IPS-18c (cell line): Measurements from ENCODE around the gene OR1S2.
"Not testable (repeated sequence)": the region's sequence is repeated elsewhere in the genome, so short reads cannot be mapped to it uniquely, and the experiment has no call there.

ENCODE experiments used
- H3K4me3 ChIP-seq: 2 replicates; pipeline ENCODE4 v1.7.0; 2013; ENCODE audit warnings: low read depth, mild to moderate bottlenecking, low read length, moderate library complexity; ENCODE audit not compliant: insufficient read depth
- H3K9me3 ChIP-seq: one replicate; pipeline ENCODE4 v1.6.1; 2013; ENCODE audit warnings: mild to moderate bottlenecking, low read length, moderate library complexity; ENCODE audit not compliant: control insufficient read depth, insufficient read depth

Gene OR1S2

GRCh38 chr11:58204042-58204441, at the start of gene OR1S2:
Gene OR1S2, minus strand, starts transcription at chr11:58204142. Its CDS starts 0 bp downstream, at chr11:58204142.
- H3K9me3 ChIP-seq: no peaks in the 10 kb centered on the region
- H3K4me3 ChIP-seq: no peak within 1 kb of the TSS

- H3K9me3 ChIP-seq: no peaks in the 10 kb centered on the region
- H3K4me3 ChIP-seq: no peak overlapping the region
Measured at GRCh38 chr11:58243954-58244353, 40.0 kb upstream of the OR1S2 start.

DNA sequence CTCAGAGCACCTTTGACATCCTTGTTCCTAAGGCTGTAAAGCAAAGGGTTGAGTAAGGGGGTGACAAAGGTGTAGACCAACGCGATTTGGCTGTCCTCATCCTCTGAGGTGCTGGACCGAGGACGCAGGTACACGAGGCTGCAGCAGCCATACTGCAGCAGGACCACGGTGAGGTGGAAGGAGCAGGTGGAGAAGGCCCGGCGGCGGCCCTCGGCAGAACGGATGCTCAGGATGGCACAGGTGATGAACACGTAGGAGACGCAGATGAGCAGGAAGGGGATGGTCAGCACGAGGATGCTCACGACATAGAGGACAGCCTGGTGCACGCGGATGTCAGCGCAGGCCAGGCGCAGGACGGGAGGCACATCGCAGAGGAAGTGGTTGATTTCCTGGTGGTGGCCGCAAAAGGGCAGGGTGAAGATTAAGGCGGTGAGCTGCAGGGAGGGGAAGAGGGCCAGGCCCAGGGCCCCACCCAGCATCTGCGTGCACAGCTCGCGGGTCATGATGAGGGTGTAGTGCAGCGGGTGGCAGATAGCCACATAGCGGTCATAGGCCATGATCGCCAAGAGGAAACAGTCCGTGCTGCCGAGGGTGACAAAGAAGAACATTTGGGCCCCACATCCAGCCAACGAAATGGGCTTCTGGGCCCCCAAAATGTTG, 24.1 kb upstream of the OR1S2 start:
- H3K9me3 ChIP-seq: no peaks in the 10 kb centered on the region
- no peak overlapping the region for H3K4me3 ChIP-seq

GRCh38 chr11:58222721-58223120, 18.8 kb upstream of the OR1S2 start:
- no peaks in the 10 kb centered on the region for H3K9me3 ChIP-seq
- H3K4me3 ChIP-seq: no peak overlapping the region

DNA sequence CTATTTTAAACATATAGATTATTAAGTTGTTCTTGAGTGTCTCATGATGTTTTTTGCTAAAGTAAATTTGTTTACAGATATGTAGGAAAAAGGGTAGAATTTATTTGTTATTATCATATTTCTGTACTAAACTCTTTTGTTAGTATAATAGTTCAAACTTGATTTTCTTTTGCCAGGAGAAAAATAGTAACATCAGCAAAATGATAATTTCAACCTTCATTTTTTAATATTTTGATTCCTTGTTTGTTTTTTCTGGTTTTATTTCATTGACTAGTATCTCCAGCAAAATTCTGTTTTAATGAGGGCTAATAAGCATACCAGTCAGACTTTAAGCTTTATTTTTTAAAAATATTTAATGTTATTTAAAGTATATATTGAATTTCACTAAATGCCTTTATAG, 12.5 kb upstream of the OR1S2 start:
- Histone ChIP-seq H3K4me3 (no peak overlapping the region), H3K9me3 (no peaks in the 10 kb centered on the region)

GRCh38 chr11:58212420-58212819, 8.5 kb upstream of the OR1S2 start, which contains the start of gene OR1S1:
Gene OR1S1, plus strand, starts transcription at chr11:58212720.
- H3K9me3 ChIP-seq, H3K4me3 ChIP-seq: not testable (repeated sequence)

GRCh38 chr11:58199271-58199670, 4.7 kb downstream of the OR1S2 start:
- H3K9me3 ChIP-seq: no peaks in the 10 kb centered on the region
- no peak overlapping the region for H3K4me3 ChIP-seq

GRCh38 chr11:58195939-58196338, 8.0 kb downstream of the OR1S2 start:
- no peak overlapping the region for H3K4me3 ChIP-seq
- no peaks in the 10 kb centered on the region for H3K9me3 ChIP-seq

GRCh38 chr11:58193391-58193790, 10.6 kb downstream of the OR1S2 start:
- H3K4me3 ChIP-seq: no peak overlapping the region
- no peaks in the 10 kb centered on the region for H3K9me3 ChIP-seq

GRCh38 chr11:58192229-58192628, 11.7 kb downstream of the OR1S2 start:
- H3K9me3 ChIP-seq: no peaks in the 10 kb centered on the region
- no peak overlapping the region for H3K4me3 ChIP-seq

DNA sequence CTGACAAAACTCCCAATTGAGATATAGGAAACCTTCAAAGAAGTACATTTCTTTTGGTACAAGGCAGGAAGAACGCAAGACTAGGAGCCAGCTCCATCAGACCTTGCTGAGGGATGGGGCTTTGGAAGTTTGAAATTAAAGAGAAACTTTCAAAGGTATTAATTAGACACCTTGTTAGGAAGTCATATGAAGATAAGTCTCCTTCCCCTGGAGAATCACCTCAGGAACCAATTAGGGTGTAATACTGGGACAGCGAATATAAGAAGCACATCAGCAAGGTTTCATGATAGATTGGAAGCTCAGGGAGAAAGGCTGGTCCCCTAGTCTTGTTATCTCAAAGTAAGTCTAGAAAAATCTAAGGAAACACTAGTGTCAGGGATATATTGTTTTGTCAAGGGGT, 15.2 kb downstream of the OR1S2 start, which contains the start of gene OR9Q2:
TSS of gene OR9Q2 (plus strand) at position 301 of the 400 bp plus-strand sequence. CDS start 1,421 bp downstream, outside the sequence.
- Histone ChIP-seq H3K4me3 (no peak within 1 kb of the TSS), H3K9me3 (no peaks in the 10 kb centered on the region)

- Histone ChIP-seq H3K4me3 (no peak overlapping the region), H3K9me3 (no peaks in the 10 kb centered on the region)
Measured at GRCh38 chr11:58186938-58187337, 17.0 kb downstream of the OR1S2 start.

DNA sequence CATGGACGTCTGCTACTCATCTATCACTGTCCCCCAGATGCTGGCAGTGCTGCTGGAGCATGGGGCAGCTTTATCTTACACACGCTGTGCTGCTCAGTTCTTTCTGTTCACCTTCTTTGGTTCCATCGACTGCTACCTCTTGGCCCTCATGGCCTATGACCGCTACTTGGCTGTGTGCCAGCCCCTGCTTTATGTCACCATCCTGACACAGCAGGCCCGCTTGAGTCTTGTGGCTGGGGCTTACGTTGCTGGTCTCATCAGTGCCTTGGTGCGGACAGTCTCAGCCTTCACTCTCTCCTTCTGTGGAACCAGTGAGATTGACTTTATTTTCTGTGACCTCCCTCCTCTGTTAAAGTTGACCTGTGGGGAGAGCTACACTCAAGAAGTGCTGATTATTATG, 24.3 kb downstream of the OR1S2 start:
- H3K4me3 ChIP-seq: no peak overlapping the region
- no peaks in the 10 kb centered on the region for H3K9me3 ChIP-seq

DNA sequence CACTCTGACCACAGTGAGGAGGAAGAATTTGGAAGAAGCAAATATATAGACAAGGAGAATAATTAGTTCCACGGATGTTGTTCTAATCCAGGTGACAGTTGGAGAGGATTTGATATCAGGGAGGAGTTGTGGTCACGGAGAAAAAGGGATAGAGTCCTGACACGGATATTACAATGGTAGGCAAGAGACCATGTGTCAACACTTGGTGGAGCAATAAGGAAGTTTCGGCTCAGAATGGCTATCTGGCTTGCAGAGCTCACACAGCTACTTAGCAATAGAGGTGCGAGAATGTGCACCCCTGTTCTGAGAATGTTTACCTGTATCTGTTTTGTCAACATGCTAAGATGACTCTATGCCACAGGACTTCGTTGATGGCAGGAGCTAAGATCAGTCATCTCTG, 25.5 kb downstream of the OR1S2 start:
- Histone ChIP-seq H3K4me3 (no peak overlapping the region), H3K9me3 (no peaks in the 10 kb centered on the region)

DNA sequence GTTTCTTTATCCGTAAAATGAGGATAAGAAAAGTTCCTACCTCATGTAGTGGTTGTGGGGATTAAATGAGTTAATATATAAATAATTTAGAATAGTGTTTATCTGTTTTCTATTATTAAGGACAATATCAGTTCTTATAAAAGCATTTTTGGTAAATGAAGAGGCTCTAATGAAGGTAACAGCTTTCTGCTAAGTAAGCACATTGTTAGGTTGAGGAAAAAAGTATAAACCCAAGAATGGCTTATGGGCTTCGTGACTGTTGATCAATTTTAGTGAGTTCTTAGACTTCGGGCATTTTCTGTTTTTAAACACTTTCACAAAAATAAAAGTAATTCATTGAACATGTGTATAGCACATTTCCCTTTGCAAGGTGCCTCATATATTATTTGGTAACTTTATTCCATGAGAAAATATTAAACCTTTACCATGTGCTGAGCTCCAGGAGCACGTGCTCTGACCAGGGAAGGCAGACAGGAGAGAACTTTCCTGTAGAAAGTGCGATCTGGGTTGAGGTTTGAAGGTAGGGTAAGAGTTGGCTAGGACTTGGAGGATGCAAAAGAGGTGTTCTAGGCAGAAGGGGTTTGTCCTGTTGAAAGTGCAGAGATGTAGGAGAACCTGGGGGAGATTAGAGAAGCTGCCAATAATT, 26.4 kb downstream of the OR1S2 start:
- no peaks in the 10 kb centered on the region for H3K9me3 ChIP-seq
- H3K4me3 ChIP-seq: no peak overlapping the region

GRCh38 chr11:58165504-58166106, 38.3 kb downstream of the OR1S2 start:
- Histone ChIP-seq H3K9me3 (no peaks in the 10 kb centered on the region), H3K4me3 (no peak overlapping the region)

- H3K9me3 ChIP-seq: no peaks in the 10 kb centered on the region
- no peak overlapping the region for H3K4me3 ChIP-seq
Measured at GRCh38 chr11:58164990-58165389, 39.0 kb downstream of the OR1S2 start.

DNA sequence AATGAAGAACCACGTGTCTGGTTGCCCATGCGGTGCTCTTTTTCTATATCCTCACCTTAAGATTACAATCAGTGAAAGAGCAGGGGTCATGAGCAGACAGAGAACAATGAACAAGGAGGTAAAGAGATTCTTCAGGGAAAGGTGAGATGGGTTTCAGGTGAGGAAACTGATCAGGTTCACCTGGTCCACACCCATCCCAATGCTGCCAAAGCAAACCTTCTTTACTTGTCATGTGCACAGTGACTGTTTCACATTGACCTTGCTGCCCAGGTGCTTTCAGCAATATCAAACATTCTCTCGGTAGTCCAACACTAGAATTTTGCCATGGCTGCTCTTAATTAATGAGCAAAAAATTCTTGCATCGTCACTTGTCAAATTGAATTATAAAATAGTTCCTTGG, 39.6 kb downstream of the OR1S2 start:
- H3K9me3 ChIP-seq: no peaks in the 10 kb centered on the region
- H3K4me3 ChIP-seq: no peak overlapping the region
